Embryonic facial prominence (tissue), 1 donor: ENCODE results near the gene SDS.

Source experiments
- DNase-seq: peaks from one replicate; pipeline ENCODE4 v3.0.0-alpha.2; 2016; ENCODE audit errors: extremely low spot score

The SDS gene

DNA sequence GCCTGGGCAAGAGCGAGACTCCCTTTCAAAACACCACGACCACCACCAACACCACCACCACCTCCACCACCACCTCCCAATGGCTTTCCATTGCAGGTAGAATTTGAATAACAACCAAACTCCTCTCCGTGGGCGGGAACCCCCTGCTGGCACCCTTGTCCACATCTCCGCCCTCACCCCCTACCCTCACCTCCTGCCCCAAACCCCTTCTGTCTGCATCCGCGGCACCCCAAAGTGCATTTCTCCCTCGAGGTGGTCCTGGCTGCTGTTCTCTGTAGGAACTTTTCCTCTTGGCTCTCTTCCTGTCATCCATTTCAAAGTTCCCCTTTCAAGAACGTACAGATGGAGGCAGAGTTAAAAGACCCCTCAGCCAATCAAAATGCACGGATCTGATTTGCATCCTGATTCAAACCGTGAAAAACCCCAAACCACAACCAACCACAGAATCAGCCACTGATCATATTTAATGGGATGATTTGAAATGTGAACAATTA, 22.3 kb upstream of the SDS start:
- no peak for DNase-seq

DNA sequence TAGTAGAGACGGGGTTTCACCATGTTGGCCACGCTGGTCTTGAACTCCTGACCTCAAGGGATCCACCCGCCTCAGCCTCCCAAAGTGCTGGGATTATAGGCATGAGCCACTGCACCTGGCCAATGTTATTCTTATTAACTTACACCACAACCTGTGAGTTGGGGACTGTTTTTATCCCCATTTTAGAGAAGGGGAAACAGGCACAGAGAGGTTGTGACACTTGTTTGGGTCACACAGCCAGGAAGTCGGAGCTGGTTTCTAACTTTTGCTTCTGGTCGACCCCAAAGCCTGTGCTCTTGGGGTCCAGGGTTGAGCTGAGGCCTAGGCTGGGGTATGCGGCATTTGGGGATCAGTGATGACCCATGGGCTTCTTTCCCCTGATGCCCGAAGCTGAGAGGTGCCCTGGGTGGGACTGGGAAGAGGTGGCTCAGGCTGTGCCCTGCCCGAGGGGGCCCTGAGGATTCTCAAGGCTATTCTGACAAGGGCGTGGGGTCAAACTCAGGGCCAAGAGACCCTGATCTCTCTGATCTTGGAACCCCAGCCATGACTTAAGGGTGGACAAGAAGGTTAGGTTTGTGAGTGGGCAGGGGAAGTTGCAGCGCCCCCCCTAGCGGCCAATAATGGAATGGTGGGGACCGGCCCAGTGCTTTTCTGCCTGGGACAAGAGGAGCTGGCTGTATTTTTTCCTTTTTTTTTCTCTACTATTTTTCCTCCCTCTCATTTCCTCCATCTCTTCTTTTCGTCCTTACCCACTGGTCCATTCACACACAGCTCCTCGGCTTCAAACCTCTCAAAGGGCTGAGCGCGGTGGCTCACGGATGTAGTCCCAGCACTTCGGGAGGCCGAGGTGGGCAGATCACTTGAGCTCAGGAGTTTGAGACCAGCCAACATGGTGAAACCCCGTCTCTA, 21.5 kb upstream of the SDS start:
- no peak for DNase-seq

DNA sequence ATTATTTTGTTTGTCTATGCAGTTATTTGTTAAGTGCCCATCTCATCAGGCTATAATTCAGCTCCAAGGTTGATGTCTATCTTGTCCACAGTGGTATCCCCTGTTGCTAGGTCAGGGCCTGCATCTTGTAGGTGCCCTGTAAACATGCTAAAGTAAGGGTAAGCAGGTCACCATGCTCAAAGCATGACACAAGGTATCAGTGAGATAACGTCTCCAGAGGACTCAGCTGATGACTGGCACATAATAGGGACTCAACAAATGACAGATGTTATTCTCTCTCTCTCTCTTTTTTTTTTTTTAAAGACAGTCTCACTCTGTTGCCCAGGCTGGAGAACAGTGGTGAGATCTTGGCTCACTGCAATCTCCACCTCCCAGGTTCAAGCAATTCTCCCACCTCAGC, 20.8 kb upstream of the SDS start:
- no peak for DNase-seq

DNA sequence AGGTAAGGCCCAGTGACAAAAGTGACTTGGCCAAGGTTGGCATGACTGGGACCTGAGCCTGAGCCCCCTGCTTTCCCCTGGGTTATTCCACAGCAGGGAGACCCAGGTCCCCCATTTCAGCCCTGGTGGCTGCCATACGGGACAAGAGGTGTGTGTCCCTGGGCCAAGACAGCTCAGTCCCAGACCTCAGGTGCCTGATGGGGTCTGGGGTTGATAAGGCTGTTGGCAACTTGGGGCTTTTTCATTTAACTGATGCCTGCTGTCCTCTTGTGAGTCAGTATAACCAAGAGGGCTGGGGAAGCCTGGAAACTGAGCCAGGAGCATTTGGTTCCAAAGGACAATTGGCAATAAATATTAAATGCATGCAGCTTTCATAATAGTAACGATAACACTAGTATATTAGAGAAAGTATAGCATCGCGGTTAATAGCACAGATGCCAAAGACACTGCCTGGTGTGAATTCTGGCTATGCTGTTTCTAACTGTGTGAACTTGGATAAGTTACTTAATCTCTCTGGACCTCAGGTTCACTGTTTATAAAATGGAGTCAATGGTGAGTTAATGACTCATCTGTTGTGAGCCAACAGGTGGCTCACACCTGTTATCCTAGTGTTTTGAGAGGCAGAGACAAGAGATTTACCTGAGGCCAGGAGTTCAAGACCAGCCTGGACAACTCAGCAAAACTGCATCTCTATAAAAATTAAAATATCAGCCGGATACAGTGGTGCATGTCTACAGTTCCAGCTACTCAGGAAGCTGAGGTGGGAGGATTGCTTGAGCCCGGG, 19.4 kb upstream of the SDS start:
- no peak for DNase-seq

DNA sequence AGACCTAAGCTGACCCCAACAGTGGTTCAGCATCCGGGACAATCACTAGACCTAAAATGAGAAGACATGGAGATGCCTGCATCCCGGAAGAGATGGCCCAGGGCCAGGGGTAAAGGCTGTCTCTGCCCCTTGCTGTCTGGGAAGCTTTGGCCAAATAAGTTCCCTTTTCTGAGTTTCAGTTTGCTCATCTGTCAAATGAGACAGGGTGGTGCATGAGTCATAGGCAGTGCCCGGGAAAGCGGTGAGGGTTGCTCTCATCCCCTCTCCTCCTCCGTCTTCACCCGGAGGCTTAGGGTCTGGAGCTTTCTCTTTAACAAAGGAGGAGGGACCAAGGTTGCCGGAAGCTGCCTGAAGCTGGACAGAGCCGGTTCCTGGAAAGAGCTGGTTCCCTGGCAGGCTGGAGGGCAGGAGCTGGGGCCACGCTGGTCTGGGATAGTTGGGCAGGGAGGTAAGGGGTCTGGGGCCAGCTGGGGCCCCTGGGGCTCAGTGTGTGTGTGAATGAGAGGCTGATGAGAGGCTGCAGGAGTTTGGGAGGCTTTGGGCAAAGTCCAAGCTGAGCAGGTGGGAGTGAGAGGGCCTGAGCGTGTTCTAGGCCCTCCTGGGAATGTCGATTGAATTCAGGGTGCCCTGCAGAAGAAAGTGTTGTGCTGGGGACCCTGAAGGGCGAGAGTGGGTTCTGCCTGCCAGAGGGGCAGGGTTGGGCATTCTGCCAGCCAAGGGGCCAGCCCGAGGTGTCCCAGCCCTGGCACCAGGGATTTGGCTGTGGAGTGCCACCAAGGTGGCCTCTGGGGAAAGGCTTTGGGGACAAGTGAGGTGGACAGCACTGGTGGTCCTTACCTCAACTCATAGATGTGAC, 18.6 kb upstream of the SDS start, which contains the start of gene SDSL:
SDSL (plus strand) TSS at position 351 of the 856 bp plus-strand sequence. CDS start 5,603 bp downstream, outside the sequence.
- no peak for DNase-seq

DNA sequence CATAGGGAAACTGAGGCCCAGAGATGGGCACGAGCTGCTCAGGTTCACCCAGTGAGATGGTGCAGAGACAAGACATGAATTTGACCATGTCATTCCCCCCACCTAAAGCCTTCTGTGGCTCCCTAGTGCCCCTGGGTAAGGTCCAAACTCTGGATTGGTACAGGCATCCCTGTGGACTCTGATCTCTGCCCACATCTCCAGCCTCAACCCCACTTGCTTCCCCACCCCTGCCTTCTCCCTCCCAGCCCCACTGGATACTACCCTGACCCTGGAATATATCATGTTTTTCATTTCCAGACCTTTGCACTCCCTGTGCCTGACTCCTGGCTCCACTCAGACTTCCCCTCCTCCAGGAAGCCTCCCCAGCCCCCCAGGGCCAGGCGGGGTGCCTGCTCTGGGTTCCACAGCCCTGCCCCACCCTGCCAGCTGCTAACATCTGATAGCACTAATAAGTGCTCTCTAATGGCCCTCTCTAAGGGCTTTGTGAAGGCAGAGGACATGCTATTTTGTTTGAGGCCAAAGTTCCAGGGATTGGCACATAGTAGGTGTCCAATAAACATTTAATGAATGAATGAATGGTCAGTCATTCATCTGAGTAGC, 17.4 kb upstream of the SDS start:
- no peak for DNase-seq

DNA sequence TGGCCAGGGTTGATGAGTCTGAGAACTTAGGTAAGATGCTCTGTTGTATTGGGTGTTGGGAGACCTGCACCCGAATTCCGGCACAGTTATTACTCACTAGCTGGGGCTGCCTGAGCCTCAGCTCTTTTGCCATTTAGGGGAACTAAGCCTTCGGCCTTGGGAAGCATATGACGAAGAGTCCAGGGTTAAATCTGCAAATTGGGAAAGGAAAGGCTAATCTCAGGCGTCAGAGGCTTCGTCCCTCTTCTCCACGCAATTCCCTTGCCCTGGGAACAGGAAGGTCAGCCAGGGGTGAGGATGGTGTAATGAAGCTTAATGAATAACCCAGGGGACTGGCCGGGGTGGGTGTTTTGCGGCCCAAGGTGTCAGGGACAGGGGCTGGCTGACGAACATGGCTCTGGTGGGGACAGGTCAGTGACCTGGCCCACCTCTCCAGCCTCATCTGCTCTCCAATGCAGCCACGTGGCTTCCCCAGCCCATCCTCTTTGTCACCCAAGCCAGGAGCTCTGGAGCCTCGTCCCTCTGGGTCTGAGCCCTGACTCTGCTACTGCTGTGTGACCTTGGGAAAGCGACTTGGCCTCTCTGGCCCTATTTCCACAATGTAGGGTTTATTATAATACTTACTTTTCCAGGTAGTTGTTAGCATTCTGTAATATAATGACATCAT, 14.7 kb upstream of the SDS start:
- DNase-seq: no peak

DNA sequence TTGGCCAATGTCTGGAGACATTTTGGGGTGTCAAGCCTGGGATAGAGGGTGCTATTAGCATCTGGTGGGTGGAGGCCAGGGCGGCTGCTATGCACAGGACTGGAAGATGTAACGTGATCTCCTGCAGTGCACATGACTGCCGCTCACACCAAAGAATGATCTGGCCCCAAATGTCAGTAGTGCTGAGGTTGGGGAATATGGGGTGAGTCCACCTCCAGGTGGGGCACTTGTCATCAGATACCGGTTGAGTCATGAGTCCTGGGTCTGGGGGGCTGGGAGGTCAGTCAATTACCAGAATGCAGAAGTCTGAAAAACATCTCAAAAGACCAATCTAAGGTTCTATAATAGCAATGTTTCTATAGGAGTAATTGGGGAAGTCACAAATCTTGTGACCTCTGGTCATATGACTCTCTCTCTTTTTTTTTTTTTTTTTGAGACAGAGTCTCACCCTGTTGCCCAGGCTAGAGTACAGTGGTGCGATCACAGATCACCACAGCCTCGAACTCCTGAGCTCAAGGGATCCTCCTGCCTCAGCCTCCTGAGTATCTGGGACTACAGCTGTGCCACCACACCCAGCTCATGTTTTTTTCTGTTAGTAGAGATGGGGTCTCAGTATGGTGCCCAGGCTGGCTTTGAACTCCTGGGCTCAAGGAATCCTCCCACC, 12.5 kb upstream of the SDS start:
- DNase-seq: no peak

DNA sequence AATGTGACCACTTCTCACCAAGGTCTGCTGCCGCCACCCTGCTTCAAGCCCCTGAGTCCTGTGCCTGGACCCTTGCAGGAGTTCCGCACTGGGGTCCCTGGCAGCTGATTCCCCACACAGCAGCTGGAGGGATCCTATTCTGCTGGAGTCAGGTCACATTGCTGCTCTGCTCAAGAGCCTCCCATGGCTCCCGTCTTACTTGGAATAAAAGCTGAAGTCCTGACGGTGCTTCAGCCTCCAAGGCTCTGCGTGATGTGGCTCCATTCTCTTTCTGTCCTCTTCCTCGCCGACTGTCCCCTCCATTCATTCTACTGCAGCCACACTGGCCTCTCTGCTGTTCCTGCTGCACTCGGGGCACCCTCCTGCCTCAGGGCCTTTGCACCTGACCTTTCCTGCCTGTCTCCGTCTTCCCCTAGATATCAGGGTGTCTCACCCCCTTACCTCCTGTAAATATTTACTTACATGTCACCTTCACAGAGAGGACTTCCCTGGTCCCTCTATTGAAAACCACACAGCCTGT, 10.9 kb upstream of the SDS start:
- DNase-seq: no peak

DNA sequence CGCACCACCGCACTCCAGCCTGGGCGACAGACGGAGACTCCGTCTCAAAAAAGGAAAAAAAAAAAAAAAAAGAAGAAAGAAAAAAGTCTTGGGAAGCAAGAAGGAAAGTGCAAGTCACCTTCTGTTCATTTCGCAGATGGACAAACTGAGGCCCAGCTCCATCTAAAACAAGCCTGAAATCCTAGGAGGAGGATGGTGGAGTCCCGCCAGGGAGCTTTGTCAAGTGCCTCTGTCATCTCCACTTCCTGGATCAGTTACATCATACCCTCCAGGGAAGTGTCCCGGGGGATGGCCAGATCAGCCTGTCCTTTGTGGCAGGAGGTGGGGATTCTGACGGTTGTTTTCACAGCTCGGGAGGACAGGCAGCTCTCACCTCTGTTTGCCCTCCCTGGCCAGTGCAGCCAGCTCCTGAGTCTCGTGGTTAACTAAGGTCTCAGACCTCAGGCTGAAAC, 9.8 kb upstream of the SDS start:
- no peak for DNase-seq

DNA sequence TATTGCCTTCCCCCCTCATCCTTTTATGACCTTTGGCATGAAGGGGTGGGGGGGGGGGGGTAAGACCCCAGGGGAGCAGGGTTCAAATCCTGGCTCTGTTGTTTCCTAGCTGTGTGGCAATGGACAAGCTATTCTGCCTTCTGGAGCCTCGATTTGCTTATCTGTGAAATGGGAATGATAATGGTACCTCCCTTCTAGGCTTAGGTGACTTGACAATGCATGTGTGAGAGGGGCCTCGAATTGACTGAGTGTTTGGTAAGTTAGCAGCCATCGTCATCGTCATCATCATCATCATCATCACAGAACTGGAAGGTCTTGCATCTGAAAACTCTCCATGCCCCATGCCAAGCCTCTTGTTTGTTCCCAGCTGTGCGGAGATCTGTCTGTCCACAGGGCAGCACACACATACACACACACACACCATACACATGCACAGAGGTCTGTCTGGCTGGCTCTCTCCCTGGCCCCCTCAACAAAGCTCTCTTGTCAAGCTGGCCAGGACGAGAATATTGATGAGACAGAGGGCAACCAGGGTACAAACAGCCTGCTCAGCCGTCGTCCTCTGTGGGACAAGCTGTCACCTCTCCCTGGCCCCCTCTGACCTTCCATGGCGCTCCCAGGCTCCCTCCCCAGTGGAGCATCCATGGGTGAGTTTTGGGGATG, 5.9 kb upstream of the SDS start:
- no peak for DNase-seq

DNA sequence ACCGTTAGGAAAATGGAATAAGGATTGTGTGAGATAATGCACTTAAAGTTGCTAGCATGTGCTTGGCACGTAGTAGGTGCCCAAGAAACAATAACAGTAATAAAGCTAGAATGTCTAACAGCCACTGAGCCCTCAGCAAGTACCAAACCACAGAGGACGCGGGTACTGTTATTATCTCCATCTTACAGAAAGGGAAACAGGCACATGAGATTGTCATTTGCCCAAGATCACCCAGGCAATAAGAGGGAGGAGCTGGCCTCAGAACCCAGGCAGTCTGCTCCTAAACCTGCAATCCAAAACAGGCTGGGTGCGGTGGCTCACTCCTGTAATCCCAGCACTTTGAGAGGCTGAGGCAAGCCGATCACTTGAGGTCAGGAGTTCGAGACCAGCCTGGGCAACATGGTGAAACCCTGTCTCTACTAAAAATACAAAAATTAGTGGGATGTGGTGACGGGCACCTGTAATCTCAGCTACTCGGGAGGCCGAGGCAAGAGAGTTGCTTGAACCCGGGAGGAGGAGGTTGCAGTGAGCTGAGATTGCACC, 5.1 kb upstream of the SDS start:
- DNase-seq: no peak

DNA sequence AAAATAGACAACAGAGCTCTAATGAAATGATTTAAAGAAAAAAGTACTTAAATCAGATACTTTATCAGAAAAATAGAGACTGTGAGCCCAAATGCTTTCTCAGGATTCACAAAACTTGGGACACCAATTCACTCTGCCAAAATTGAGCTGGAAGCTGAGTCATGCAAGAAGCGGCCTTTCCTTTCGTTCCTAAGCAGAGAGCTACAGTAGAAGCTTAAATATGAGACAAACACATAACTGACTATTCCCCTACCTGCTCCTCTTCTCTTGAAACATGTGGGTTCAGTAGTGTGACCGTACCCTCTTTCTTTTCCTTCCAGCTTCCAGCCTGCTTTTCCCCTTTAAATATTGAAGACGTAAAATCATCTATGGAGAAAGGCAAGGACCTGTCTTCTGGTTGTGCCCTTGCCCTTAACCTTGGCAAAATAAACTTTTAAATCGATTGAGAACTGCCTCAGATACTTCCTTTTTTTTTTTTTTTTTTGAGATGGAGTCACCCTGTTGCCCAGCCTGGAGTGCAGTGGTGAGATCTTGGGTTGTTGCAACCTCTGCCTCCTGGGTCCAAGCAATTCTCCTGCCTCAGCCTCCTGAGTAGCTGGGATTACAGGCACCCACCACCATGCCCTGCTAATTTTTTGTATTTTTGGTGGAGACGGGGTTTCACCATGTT, 4.4 kb upstream of the SDS start:
- DNase-seq: no peak

DNA sequence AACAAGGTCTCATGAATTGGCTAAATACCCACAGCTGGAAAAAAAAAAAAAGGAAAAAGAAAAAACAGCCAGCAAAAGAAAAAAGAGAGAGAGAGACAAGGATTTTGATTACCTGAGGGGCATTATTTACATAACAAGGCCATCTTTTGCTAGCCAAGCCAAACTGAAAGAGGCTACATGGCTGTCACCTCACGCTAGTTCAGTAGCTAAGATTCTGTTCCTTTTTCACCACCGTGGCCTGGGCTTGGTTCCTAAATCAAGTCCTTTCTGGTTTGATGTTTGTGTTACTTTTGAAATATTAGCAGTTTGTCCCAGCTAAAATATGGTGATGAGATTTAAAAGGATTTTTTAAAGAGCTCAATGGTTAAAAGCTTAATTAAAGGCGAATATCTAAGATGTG, 2.0 kb upstream of the SDS start:
- DNase-seq: no peak

DNA sequence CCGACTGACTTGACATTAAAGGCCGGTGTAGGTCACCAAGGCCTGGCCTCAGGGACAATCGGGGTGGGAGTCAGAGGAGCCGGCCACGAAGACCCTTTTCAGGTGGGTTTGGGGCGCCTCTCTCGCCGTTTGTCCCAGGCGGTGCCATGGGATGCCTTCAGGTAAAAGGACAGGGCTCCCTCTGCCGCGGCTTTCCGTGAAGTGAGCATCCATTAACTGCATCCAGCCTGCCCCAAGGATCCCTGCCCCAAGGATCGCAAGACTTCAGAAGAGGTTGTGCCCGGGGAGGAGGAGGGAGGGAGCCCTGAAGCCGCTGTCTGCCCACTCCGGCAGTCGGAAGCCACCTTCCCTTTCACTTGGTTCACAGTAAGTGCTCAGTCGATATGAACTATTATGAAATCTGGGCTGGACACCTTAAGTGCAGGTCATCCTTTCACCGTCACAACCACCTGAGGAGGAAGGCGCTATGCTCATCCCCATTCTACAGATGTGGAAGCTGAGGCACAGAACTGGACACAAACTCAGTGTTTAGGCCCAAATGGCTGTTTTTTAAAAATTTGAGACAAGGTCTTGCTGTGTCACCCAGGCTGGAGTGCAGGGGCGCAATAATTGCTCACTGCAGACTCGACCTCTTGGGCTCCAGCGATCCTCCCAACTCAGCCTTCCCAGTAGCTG, 964 bp downstream of the SDS start:
- DNase-seq: no peak

DNA sequence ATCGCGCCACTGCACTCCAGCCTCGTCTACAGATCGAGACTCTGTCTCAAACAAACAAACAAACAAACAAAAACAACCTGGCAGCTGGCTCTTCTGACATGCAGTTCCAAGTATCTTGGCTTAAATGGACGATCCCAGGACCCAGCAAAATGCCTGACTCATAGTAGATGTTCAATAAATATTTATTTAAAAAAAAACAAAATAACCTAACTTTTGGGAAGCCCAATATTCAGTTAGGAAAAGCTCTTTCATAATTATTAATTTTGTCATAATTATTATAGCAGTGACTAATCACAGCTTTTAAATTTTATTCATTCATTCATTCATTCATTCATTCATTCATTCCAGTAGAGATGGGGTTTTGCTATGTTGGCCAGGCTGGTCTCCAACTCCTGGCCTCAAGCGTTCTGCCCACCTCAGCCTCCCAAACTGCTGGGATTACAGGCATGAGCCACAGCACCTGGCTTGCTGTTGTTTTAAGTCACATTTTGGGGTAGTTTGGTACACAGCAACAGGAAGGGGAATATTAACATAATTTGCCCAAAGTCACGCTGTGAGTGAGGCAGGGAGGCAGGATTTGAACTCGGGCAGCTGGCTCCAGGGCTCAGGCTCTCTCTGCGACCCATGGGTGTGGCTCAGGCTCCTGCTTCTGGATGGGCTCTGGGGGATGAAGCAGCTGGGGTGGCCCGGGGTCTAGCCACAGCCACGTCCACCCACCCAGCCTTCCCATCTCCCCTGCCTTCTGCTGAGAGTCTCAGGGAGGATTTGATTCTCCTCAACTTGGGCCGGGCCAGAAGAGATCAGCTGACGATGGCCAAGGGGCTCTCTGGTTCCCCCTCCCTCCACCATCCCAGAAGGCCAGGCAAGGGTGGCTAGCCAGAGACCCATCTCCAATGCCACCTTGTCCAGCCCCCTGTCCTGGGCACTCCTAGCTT, 2.4 kb downstream of the SDS start:
- DNase-seq: no peak

DNA sequence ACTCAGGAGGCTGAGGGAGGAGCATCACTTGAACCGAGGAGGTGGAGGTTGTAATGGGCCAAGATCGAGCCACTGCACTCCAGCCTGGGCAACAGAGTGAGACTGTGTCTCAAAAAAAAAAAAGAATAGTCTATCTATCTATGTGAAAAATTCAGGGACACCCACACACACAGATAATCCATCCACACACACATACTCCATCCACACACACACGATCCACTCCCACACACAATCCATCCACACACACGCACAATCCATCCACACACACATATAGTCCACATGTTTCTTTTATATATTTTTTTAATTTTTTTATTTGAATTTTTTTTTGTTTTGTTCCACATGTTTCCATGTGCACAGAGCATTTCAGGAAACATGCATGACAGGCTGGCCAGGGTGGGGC, 3.3 kb downstream of the SDS start:
- DNase-seq: no peak
